GM21423 (cell line): Measurements from ENCODE around the gene PLK2.

Experiments used
- ATAC-seq: cut with Tn5 transposase; IDR thresholded peaks from one replicate; pipeline ENCODE4 v1.9.1; 2021; ENCODE audit warnings: mild to moderate bottlenecking, moderate library complexity; ENCODE audit not compliant: unreplicated experiment

The PLK2 gene

DNA sequence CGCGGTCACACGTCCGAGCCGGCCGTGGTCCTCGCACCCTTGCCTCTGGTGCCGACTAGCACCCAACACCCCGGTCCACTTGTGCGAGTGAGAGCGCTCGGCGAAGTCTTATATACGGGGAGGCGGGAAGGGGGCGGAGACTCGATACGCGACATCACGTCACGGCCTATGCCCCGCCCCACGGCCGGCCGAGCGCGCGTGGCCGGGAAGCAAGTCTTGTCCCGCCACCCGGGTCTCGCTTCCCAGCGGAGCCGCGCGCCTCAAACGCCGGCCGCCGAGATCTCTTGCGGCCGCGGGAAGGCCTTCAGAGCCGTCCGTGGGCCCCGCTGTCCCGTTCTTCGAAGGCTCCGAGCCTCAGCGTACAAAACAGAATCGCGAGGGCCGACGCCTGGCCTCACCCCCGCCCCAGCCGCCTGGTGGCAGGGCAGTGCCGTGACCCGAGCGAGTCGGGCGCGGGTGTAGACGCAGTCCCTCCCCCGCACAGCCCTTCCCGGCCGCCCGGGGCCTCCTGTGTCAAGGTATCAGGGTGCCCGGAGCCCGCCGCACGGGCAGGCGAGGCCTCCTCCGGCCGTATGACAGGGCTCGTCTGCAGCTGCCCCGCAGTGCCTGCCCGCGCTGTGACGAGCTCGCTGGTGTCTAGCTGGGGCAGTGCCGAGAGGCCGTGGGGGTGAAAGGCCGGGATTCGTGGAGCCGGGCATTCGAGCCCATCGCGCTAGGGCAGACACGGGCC, at the start of gene PLK2:
Gene PLK2 (minus strand): TSS at position 85 of the 730 bp plus-strand sequence. CDS start 127 bp downstream, outside the sequence.
- ATAC-seq: peak; percentile 72

DNA sequence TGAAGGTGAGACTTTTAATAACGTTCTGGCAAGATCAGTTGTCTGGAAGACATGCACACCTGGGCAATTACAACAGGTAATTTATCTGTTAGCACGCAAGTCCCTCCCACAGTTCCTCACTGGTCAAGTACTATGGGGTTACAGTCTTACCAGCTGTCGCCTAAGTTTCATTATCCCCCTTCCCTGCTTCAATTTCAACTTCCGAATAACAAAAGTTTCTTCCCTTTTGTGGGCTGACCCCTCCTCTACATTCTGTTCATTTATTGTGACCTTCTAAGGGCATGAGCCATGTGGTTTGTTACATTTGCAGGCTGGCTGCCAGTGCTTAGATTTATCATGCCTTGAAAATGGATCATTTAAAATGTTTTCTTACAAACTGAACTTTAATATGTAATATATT, 47.8 kb upstream of the PLK2 start:
- no peak for ATAC-seq

DNA sequence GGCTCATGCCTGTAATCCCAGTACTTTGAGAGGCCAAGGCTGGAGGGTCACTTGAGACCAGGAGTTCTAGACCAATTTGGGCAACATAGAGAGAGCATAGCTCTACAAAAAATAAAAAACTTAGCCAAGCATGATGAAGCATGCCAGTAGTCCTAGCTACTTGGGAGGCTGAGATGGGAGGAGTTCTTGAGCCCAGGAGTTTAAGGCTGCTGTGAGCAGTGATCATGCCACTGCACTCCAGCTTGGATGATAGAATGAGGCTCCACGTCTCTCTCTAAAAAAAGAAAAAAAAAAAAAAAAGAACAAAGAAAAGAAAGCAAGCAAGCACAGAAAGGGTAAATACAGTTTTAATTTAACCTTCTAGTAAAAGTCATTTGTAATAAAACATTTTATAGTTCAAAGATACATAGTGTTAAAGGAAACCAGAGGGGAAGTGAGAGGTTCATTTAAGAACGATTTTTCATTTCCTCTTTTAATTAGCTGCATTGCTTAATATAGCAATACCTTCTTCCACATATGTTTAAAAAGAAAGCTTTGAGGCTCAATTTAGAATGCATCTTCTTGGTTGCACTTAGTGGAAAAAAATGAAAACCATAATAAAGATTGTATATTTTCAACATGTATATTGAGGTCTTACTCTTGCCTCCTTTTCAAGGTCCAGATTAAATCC, 46.2 kb upstream of the PLK2 start:
- peak; percentile 77 for ATAC-seq

DNA sequence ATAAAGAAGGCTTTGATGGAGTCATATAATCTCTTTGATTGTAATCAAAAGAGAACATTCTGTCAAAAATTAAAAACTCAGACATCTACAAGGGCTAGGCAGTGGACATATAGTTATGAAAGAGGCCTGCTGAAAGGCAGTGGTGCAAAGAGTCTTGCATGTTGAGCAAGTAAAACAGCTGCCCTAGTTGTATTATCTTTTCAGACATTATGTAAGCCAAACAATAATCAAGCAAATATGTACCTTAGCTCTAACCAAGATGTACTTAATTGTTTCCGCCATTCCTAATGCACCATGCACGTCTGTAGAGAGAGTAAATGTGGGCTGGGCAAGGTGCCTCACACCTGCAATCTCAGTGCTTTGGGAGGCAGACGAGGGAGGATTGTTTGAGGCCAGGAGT, 45.6 kb upstream of the PLK2 start:
- no peak for ATAC-seq

DNA sequence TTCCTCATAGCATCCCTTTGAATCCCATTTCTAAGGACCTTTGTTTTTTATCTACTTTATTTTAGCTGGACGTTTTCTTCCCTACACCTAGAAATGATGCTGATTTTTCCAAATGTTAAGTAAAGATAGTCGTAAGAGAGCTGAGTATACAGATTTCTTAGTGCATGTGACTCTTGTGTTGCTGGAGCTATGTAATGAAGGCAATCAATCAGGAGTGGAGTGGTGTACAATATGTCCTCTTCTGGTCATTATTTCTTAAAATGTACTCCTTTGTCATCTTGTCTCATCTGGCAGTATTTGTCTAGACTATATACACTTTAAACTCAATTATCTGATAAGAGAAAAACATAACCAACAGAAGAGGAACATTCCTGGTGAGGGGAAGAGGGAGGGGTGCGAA, 44.9 kb upstream of the PLK2 start:
- no peak for ATAC-seq

DNA sequence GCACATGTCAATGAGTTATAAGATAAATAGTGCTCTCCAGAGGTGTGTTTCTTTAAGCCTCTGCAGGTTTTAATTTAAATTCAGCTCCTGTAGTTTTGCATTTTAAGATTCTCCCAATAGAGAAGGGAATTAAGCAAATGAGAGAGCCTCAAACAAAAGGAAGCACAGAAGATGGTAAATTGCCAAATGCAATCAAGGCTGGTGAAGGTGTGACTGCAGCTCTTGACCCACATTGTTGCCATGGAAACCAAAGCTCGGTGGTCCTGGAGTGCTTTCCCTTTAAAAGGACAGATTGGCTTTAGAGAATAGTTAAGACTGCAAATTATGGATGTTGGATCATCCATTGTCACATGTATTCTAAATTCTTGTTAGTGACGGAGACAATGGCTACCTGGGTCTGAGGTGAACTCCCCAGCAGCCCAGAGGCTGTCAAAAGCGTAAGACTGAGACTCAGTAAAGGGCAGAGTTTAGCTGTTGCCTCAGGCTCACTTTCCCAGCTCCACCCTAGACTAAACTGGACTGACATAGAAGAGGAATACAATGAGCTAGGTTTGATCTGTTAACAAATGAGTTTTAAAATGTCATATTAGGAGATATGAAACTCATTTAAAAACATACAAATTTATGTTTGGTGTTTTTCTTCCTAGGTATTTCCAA, 43.6 kb upstream of the PLK2 start:
- ATAC-seq: no peak

DNA sequence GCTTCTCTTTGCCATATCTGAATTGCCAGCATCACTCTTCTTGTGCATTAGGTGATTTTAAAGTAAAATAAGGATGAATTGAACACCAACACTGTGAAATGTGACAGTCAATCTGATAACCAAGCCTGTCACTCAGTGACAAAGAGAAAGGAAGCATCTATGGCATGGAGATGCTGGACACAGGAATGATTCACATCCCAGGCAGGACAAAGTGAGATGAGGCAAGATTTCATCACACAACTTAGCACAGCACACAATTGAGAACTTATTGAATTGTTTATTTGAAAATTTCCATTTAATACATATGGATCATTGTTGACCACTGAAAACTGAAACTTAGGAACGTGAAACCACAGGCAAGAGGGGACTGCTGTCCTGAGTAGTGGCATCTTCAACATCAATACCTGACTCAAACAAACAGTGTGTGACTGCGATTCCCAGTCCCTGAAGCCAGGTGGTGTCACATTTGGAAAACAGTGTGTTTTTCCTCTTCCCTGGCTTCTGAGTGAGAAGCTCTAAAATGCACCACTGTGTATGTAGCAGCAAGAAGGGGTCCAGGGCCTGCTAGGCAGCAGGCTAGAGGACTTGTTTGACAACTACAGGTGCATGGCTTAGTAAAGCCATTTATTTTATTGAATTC, 42.0 kb upstream of the PLK2 start:
- ATAC-seq: no peak

DNA sequence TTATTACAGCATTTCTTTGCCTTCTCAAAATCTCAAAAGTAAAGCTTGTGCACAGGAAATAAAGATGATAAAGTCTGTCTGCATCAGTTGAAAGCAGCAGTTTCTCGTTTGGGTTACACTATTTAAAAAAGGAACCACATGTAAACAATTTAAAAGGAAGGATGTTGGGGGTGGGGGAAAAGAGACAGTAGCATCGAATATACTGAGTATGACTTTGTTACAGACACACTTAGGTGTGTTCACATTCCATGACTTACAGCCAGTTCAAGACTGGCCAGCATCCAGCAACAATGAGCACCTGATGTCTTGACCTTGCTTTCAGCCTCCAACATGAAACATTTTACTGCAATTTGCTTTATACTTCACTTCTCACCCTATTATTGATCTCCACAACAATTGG, 40.1 kb upstream of the PLK2 start:
- no peak for ATAC-seq

DNA sequence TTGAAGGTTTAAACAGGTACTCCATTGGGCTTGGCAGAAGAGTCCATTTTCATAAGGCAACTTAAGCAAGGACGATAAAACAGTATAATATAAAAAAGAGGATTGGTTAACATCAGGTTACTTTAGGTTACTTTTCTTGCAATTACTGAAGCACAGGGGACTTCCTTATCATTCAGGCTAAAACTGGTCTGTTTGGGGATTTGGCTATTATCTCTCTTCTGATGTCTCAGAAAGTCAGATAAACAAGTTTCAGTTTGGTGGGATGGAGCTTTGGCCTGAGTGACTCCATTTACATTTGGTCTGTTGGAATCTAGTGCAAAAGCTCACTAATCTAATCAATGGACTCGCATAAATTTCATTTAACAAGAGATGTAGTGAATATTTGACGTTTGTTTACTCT, 39.3 kb upstream of the PLK2 start:
- ATAC-seq: no peak

DNA sequence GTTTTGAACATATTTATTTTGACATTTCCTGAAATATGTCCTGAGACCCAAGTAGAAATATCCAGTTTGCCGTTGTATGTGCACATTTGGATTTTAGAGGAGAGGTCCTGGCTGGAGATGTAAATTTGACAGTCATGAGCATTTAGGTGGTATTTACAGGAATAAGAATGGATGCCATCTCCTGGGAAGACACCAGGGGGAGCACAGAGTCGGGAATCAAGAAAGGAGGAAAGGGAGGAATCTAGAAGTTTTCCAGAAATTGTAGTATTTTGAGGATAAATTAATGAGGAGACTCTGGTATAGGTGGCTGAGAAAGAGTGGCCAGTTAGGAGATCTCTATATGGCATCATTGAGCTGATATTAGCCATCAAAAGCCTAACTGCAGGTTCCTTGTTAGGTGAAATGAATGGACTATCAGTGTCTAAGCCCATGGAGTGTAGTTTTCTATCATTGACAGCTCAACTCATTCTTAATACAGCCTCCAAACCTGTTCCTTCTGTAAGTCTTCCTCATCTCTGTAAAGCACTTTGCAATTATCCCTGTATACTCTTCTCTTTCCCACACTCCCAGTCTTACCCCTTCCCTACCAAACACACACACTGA, 38.6 kb upstream of the PLK2 start:
- ATAC-seq: no peak

DNA sequence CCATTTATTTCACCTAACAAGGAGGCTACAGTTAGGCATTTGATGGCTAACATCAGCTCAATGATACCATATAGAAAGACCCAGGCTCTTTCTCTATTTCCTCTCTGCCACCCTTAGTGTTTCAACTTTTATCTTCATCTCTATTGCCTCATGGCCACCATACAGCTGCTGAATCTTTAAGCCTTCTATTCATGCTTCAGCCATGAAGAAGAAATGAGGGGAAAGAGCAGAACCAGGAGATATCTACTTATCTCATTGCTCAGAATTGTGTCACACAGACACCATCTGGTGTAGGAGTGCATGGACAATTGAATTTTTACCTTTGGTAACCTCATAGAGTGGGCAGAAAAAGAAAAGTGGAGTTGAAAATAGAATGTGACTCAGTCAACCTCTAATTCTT, 38.0 kb upstream of the PLK2 start:
- no peak for ATAC-seq

DNA sequence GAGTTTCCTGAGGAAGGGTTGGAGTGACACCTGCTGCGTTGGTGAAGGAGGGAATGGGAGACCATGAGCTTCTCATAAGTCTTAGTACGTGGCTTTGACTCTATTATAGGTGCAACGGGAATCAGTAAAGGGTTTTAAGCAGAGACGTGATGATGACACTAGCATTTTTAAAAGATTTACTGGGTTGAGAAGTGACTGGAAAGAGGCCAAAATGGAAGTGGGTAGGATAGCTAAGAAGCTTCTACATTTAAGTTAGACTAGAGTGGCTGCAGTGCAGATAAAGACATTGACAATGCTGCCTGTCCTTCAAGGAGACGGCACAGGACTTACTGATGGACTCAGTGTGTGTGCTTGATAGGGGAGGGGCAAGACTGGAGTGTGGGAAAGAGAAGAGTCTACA, 37.5 kb upstream of the PLK2 start:
- ATAC-seq: no peak

DNA sequence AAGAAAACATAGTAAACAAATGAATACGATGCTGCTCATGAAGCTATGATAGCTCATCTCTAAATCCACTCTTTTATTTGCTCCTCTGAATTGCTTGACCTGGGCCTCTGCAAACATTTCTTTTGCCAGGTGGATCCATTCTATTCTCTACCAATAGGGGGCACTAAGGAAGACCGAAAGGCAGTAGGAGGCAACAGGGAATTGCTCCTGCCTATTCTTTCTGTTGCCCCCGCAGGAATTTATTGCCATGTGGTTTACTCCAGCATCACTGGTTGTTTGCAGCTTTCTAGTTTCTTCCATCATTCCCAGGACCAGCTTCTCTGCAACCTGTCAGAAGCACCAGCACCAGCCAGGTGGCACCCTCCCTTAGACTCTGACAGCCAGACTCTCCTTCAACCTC, 36.6 kb upstream of the PLK2 start:
- no peak for ATAC-seq

DNA sequence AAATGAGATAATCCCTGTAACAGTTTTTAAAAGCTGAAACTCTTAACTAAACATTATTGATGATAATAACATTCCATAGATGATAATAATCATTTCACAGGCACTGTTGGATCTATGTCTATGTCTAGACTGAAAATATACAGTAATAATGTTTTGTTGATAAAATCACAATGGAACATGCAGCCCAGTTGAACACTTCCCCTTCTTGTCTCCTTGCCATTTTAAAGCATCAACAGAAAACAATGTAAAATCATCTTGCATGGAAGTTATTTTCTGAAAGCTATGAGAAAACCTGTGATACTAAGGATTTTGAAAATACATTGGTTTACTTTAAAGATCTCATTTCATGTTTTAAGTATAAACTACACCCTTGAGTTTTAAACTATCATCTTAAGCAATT, 33.3 kb upstream of the PLK2 start:
- no peak for ATAC-seq

DNA sequence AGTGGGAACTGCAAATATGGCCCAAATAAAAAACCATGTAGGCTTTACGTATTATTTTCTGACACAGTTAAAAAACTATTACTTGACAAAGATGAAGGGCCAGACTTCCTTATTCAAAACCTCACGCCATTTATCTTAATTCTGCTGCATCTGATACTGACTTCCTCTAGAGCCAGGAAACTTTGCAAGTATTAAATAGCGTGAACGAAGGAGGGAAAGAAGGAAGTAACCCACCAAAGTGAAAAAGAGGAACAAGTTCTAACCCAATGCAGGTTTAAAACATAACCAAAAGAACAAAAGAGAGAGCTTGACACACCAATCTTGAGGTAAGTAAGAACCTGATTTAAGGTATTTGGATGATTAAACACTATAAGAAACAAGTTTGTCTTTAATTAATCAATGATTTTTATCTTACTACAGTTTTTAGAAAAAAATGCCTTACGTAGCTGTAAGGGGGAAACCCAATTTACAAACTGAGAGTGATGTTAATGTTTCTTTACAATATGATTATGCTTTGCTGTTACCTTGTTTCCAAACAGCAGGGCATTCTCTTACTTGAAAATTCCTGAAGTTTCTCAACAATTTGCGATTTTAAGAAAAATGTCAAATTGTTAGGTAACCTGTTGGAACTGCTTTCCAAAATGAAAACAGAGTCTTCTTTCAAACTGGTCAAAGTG, 31.5 kb upstream of the PLK2 start, which contains the start of gene GAPT:
Gene GAPT (plus strand): TSS at position 220 of the 677 bp plus-strand sequence. CDS start 3,102 bp downstream, outside the sequence.
- ATAC-seq: peak; percentile 83

DNA sequence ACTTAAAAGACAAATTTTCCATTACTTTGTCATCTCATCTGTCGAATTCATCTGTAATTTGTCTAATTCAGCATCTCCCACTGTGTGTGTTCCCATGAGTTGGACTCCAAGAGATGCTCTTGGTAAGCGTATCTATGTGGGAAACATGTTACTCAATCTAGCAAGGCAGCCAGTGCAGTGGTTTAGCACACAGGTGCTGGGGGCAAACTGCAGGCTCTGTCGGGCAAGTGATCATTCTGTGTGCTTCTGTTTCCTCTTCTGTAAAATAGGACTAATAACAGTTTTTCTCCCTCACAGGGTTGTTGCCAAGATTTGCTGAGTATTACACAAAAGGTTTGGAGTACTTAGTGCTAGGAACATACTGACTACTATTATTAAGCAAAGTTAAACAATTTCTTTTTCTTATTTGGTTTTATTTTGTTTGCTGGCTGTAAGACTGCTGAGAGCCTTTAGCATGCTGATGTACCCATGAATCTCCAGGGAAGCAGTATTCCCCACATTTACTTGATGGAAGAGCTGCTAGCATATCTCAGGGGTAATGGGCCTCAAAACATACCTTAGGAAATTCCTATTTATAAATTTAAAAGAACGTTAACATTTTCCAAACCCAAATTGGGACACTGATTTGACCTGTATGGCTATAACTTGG, 30.6 kb upstream of the PLK2 start:
- ATAC-seq: peak; percentile 61

DNA sequence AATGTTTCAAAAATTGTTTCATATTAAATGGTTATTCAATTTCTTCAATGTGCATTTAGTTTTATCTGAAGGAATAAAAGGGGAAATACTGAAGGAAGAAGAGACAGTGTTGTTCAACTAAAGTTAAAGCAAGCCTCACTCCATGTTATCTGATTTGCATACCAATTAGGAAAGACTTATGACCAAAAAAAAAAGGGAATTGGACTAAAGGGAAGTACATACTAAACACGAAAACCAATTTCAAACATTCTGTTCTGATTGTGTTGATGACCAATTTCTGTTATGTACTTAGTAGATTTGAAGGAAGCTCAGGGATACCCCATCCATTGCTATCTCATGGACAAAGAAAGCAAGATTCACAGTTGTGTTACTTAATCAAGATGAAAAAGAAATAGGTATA, 26.4 kb upstream of the PLK2 start:
- ATAC-seq: no peak

DNA sequence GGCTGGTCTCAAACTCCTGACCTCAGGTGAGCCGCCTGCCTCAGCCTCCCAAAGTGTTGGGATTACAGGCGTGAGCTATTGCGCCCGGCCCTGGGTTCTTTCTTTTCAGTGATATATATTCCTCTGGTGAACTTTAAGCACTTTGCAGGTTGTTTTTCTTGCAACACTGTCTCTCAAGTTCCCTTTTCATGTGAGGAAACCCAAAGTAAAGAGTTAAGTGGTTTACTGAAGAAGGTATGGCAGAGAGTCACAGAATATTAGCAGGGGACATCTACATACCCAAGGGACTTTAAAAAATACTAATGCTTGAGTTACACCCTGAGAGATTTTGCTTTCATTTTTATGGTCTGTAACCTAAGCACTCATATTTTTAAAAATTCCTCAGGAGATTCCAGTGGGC, 24.6 kb upstream of the PLK2 start:
- ATAC-seq: no peak

DNA sequence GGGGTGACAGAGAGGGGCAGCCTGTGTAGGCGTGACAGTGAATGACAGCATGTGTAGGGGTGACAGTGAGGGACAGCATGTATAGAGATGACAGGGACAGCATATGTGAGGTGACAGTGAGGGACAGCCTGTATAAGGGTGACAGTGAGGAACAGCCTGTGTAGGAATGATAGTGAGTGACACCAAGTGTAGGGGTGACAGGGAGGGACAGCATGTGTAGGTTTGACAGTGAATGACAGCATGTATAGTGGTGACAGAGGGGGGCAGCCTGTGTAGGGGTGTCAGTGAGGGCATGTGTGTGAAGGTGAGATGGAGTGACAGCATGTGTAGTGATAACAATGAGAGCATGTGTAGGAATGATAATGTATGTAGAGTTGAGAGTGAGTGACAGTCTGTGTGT, 22.6 kb upstream of the PLK2 start:
- ATAC-seq: no peak

DNA sequence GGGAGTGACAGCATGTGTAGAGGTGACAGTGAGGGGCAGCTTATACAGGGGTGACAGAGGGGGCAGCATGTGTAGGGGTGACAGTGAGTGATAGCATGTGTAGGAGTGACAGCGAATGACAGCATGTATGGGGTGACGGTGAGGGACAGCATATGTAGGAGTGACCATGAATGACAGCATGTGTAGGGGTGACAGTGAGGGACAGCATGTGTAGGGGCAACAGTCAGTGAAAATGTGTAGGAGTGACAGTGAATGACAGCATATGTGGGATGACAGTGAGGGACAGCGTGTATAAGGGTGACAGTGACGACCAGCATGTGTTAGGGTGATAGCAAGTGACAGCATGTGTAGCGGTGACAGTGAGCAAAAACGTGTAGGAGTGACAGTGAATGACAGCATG, 21.9 kb upstream of the PLK2 start:
- ATAC-seq: no peak
